Stimulated activated naive CD4-positive, alpha-beta T cell (primary cell): ENCODE data around the gene SPESP1.
"Not testable (repeated sequence)": the region's sequence is repeated elsewhere in the genome, so short reads cannot be mapped to it uniquely, and the experiment has no call there.

ENCODE experiments used
- DNase-seq, 6 experiments: peaks; one replicate each; lab custom pipeline; 2025; lab: John Stamatoyannopoulos, UW

Gene SPESP1

DNA sequence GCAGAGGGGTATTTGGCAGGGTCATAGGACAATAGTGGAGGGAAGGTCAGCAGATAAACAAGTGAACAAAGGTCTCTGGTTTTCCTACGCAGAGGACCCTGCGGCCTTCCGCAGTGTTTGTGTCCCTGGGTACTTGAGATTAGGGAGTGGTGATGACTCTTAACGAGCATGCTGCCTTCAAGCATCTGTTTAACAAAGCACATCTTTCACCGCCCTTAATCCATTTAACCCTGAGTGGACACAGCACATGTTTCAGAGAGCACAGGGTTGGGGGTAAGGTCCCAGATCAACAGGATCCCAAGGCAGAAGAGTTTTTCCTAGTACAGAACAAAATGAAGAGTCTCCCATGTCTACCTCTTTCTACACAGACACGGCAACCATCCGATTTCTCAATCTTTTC, 33.4 kb downstream of the SPESP1 start:
- DNase-seq: not testable (repeated sequence)

DNA sequence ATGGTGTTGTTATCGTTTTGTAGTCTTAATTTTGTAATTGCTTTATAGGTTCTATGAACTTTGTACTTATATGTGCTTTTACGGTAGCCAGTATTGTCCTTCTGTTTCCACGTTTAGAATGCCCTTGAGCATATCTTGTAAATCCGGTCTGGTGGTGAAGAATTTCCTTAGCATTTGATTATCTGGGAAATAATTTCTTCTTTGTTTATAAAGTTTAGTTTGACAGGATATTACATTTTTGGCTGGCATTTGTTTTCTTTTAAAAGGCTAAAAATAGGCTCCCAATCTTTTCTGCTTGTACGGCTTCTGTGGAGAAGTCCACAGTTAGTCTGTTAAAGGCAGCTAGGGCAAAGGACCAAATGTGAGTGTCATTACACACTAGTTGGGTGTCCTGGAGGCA, 36.7 kb downstream of the SPESP1 start:
- DNase-seq: no peak

DNA sequence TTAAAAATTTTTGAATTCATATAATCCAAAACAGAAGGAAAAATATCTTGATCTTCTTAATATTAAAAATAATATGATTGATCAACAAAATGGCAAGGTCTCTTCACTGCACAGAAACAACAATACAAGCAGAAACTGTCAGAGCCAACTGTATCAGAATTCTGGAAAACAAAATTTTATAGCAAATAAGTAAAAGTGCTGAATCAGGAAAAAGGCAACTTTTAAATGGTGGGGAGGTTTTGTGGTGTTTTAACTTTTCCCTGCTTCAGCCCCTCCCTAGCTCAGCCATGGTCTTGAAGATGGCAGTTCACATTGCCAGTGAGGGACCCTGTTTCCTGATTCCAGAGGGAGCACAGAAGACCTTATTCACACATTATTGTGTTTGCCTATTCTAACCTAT, 37.6 kb downstream of the SPESP1 start:
- DNase-seq: no peak

DNA sequence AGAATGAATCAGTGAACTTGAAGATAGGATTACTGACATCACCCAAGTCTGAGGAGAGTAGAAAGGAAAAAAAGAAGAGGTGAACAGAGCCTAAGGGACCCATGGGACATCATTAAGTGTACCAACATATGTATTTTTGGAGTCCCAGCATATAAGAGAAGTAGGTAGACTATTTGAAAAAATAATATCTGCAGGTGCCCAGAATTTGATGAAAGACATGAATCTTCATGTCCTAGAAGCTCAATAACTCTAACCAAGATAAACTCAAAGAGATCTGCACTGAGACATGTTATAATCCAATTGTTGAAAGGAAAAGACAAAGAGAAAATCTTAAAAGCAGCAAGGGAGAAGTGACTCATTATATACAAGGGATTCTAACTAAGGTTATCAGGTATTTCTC, 39.0 kb downstream of the SPESP1 start:
- no peak for DNase-seq

DNA sequence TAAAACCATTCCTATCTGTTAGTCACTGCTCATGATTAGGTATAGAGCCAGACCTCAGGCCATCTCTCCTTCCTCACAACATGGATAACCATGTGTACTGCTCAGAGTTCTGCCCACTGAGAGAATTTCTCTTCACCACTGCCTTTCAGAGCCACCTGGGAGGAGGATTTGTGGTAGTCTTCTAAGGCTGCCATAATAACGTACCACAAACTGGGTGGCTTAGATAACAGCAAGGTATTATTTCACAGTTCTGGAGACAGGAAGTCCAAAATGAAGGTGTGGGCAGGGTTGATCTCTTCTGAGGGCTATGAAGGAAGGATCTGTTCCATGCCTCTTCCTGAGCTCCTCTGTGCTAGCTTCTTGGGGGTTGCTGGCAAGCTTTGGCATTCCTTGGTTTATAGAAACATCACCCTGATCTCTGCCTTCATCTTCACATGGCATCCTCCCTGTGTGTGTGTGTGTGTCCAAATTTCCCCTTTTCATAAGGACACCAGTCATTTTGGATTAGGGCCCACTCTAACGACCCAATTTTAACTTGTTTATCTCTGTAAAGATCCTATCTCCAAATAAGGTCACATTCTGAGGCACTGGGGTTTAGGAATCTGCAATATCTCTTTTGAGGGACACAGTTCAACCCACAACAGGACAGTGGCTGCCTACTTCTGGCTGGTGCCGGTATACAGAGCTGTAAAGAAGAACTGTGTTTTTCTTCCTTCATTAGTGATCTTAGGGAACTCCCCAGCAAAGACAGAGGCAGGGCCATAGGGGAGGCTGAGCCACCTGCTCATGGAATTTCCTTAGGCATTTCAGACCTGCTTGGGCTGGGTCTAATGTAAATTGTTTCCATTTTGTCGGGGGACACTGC, 42.1 kb downstream of the SPESP1 start:
- DNase-seq: no peak

DNA sequence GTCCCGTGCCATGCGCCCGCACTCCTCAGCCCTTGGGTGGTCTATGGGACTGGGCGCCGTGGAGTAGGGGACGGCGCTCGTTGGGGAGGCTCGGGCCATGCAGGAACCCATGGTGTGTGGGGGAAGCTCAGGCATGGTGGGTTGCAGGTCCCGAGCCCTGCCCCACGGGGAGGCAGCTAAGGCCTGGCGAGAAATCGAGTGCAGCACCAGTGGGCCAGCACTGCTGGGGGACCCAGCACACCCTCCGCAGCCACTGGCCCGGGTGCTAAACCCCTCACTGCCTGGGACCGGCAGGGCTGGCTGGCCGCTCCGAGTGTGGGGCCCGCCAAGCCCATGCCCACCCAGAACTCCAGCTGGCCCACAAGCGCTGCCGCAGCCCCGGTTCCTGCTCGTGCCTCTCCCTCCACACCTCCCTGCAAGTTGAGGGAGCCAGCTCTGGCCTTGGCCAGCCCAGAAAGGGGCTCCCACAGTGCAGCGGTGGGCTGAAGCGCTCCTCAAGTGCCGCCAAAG, 45.4 kb downstream of the SPESP1 start:
- not testable (repeated sequence) for DNase-seq

DNA sequence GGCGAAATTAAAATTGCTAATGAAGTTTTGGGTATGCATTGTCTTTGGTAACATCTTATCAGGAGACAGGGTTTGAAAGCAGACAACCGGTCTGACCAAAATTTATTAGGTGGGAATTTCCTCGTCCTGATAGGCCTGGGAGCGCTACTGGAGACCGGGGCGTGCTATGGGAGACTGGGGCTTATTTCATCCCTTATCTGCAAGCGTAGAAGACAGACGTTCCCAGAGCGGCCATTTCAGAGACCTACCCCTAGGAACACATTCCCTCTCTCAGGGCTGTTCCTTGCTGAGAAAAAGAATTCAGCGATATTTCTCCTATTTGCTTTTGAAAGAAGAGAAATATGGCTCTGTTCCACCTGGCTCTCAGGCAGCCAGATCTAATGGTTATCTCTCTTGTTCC, 47.1 kb downstream of the SPESP1 start:
- DNase-seq: not testable (repeated sequence)

DNA sequence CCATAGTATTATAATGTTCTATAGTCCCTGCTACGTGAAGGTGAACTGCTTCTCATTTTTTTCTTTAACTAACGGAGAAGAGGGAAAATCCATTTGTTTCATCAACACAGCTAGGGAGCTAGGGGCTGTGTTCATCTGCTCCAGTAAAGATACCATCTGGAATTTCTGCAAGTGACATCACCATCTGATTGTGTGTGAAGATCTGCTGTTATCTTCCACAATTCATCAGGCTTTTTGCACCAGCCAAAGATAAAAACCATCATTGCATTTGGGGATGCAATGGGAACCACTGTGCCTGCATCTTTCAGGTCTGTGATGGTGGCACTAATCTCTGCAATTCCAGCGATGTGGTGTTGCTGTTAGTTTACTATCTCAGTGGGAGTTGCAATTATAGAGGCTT, 48.7 kb downstream of the SPESP1 start:
- no peak for DNase-seq

DNA sequence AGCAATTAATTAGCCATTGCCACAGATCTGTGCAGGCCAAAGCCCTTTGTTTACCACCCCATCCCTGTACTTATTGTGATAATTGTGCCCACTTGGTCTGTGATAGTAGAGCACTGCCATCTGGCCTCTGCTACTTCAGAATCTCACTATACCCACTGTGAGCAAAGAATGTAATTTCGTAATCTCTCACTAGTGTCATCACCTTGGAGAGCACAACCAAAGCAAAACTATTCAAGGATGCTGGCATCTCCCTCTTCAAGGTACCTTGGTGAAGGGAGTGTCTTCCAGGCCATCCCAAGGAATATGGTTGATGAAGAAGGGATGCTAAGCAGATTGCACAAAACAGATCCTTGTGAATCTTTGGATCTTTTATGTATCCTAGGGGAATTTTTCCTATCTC, 49.5 kb downstream of the SPESP1 start:
- no peak for DNase-seq

DNA sequence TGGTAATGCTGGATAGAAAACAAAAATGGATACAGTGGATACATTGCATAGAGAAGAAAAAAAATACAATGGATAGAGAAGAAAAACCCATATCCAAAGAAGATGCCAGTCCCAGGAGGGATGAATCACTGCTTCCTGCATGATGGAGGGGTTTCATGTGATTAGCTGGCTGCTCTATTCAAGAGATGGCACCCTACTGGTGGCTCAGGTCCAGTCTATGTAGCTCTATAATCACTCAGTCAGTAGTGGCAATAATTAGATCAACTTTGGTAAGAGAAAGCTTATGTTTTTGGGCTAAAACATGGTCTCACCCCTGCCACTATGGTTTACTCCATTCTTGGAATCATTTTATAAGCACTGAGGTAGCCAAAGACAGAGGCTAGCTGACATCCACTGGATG, 50.5 kb downstream of the SPESP1 start:
- DNase-seq: no peak

DNA sequence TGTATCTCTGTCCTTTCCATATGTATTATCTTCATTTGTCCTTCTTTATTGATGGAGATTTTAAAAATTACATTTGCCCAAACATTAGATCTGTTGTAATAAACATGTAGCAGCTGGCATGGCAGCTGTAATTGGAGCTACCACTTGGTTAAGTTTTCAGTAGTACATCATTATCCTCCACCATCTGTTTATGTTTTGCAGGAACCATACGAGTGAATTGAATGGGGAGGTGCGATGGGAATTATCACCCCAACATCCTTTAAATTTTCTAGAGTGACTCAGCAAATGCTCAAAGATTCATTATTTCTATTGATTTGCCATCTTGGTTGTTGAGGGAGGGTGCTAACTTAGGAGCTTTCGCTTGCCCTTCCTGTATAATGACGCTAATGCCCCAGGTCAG, 51.6 kb downstream of the SPESP1 start:
- no peak for DNase-seq

DNA sequence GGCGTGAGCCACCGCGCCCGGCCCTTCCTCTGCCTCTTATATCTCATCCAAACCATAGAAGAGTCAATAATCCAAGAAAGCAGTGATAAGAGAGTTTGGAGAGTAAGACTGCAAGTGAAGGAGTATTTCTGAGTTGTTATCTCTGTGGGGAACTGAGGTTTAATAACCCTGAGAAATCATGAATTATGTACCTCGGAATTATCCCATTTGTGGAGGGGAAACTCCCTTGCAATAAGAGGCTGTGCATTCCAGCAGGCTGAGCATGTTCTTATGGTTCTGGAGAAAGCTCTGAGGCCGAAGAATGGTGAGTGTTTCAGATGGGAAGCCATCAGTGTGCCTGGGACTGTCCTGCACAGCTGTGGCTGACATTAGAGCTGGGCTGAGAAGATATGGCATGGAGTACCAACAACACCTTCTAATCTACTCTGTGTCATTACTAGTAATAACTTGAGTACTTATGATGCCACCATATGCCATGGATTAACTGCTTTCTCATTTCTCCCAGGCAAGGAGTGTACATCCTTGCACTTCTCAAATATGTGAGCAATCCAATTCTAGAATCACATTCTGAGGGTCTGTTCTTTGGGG, 52.7 kb downstream of the SPESP1 start:
- DNase-seq: no peak

DNA sequence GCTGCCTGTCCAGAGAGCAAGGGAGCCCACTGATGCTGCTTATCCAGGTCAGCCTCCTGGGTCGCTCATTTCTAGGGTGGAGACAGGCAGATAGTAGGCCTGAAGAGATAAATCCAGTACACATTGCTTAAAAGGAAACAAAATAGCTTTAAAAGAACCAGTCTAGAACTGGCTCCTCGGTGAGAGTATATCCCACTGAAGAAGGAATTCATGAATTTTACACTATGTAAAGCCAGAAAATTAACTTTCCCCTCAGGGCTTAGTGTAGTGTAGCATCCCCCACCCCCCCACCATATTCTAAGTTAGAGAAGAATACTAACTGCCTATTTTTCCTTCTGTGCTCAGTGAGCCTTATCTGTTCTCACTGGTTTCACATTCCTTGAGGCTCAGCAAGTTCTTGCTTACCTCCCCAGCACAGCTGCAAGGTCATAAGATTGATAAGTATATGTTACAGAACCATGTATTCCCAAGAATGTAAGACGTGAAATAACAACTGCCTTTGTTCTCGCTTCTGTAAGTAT, 53.7 kb downstream of the SPESP1 start:
- no peak for DNase-seq

DNA sequence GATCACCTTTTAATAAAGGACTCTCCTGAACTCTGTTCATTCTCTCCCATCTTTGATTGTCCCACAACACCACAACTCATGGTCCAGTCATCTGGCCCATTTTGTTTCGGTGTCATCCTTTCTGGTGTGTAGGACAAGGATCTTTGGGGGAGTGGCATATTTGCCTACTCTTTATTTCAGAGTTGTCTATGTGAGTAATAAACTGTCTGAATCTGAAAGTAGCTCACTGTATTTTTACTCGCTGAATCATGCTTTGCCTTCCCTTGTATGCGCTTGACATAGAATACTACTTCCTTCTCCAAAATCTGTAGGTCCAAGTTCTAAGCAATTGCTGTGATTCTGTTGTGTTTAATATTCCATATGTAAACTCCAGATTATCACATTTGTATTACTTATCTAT, 54.3 kb downstream of the SPESP1 start:
- DNase-seq: no peak

DNA sequence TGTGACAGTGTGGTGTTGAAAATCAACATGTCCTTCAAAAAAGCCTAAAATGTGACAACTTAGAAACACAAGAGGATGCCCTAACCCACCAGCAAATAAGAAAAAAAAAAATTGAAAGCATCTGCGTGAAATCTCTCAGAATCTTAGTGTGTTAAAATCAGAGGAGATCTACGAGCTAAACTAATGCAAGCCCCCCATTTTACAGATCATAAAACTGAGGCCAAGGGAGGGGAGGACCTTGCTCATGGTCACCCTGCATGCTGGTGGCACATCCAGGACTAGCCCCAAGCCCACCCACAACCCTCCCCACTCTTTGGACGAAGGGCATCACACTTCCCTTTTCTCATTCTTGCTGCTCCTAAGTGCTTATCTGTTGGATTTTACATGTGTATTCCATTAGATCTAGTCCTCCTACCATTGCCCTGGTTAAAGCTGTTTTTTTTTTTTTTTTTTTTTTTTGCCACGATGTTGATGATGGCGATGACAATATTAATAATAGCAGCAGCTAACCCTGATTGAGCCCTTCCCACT, 55.1 kb downstream of the SPESP1 start:
- DNase-seq: no peak

DNA sequence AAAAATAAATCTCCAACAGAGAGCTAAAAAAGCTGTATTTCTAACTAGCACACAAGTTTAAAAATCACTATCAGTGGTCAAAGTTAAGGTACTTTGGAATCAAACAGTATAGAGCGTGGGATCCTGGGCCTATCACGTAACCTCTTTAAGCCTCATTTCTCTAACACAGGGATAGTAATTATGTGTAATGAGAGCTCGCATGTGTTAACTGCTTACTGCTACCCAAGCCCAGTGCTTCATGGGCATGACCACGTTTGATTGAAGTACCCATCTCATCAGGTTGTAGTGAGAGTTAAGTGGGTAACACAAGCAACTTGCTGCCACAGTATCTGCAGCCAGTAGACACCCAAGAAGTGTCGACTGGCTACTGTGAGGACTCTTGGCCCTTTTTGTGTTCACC, 56.0 kb downstream of the SPESP1 start:
- no peak for DNase-seq

DNA sequence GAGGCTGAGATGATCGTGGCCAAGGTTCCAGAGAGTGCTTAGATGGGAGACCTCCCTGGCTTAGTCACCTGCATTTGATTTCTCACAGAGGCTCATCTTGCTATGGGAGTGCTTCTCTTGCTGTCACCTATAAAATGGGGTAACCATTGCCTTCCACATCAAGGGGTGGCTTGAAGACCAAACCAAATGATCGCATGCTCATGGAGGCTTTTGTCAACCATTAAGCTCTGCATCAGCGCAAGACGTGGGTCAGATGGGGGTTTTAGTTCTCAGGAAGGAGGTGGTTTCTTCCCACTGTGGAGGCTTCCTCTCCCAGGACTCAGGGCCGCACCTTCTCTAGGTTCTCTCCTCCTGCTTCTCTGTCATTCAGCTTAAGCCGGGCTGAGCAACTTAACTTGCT, 56.8 kb downstream of the SPESP1 start:
- DNase-seq: no peak

DNA sequence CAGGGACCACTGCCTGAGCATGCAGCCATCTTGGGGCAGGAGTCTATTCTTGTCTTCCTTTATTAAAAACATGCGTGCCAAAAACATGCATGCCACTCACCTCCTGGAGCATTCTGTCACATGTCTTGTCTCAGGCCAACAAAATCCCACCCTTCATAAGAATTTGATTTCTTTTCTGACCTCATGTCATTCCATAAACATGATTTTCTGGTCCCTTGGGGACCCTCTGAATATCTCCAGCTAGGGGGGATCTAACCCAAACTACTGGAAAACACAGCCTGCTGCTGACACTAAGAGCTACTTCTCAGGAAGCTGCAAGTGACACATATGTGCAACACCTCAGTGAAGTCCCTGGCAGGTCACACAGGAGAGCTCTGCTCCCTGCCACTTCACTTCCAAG, 57.4 kb downstream of the SPESP1 start:
- no peak for DNase-seq

DNA sequence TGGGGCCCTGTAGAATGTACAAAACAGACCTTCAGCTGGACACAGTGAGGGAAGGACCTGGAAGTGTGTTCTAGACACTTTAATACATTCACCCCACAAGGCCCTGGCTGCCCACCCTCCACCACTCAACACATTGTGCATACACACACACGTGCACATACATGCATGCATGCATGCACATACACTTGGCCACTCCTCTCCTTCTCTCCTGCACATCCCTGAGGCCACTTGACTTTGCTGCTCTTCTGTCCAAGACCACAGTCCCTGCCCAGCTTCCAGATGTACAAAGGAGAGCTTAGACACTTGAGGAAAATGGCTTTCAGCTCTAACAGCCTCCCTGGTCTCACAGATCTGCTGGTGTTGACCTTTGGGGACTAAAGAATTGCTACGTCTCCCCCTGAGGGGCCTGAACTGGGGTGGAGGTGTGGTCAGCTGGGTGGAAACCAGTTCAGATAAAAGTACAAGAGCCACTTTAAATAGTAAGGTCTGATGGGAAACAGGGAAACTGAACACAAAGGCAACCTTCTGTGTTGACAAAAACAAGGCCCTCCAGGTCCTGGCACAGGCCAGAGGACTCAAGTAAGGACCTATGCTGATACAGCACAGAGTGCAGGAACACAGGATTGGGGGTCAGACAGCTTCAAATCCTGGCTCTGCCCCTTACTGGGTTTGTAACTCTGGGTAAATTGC, 59.4 kb downstream of the SPESP1 start:
- DNase-seq: no peak

DNA sequence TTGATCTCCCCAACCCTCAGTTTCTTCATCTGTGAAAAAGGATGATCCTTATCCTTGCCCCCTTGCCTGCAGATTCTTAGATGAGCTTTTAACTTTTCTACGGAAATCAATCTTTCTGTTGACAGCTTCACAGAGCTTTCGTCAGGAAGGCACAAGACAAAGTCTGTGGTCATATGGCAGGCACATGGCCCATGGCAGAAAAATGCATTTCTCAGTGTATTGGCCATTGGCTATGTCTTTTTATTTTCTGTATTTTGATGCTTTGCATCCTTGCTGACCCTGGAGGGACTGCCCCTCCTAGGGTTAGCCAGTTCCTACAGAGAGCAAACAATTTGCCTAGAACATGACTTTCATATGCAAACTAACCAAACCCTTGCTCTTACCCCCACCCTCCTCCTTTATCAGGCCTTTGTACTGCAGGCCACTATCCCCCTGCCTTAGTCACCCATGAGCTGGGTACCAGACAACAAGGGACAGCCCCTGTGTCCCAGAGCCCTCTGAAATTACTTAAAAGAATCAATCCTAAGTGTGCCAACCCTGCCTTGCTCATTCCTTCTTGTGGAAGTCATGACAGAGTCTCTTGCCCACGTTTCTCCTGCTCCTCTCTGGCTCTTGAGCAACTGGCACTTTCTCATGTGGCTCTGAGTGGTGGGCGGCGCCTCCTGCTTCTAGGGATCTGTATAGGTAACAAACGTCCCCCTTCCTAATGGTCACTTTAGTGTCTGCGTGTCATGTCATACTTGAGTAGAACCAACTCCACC, 60.1 kb downstream of the SPESP1 start:
- no peak for DNase-seq

DNA sequence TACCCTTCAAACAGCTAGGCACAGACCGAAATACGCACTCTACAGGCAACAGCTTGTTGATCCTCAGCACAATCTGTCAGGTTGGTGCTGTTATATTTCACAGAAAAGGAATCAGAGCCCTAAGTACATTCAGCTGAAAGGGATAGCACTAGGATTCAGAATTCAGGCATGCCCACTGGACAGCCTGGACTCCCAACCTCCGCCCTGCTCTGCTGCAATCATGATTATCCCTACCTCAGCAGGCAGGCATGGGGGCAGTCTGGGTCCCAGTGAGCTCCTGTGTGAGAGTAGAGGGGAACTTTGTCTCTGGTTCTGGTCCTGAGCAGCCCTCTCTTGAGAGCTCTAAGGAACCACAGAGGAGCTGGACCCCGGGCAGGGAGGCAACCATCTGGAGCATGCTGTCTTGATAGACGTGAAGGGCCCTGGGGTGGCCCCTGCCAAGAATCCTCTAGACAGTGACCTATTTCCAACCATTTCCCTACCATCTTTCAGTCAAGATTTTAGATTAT, 60.7 kb downstream of the SPESP1 start:
- no peak for DNase-seq

DNA sequence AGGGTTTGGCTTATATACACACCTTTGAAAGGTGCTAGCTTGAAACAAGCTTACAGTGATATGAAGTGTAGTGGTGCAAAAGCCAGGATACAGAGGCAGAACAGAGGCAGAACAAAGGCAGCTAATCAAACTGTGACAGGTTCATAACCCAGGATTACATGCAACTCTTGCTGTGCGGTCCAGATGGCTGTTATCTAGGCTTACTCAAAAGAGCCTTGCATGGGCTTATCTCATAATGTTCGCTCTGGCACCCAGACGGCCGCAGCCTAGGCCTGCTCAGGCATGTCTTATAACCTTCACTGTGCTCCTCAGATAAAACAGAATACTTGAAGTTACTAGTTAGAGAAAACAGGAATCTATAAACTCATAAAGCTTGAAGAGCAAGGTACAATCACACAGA, 61.4 kb downstream of the SPESP1 start:
- DNase-seq: no peak
